Mesenchymal stem cell (in vitro differentiated cells and primary cell): ENCODE data around the gene HSFY2. TPM values are rescaled to one million over a fixed set of nuclear protein-coding genes. Genes with fewer than 3 reads are reported as not detected.
"Not testable (repeated sequence)": the region's sequence is repeated elsewhere in the genome, so short reads cannot be mapped to it uniquely, and the experiment has no call there.

Source experiments
- DNase-seq: peaks from one replicate; pipeline ENCODE4 v3.0.0-alpha.2; 2013
- H2AFZ ChIP-seq: one replicate; pipeline ENCODE4 v1.6.1; 2013; ENCODE audit warnings: low read depth, mild to moderate bottlenecking, control low read depth, inconsistent platforms, low read length, moderate library complexity
- H2AK5ac ChIP-seq: 2 replicates; pipeline ENCODE4 v1.6.1; 2013; ENCODE audit warnings: low read length, moderate library complexity, mild to moderate bottlenecking, inconsistent platforms; ENCODE audit not compliant: severe bottlenecking
- H2BK120ac ChIP-seq: one replicate; pipeline ENCODE4 v1.6.1; 2013; ENCODE audit warnings: low read depth, mild to moderate bottlenecking, inconsistent platforms, low read length, moderate library complexity
- H2BK12ac ChIP-seq, 2 experiments: one replicate each; pipeline ENCODE4 v1.6.1; 2013; ENCODE audit warnings: inconsistent platforms in 2 of 2, low read length in 2 of 2, mild to moderate bottlenecking in 2 of 2, moderate library complexity in 2 of 2, control low read depth in 1 of 2
- H2BK15ac ChIP-seq: one replicate; pipeline ENCODE4 v1.6.1; 2013; ENCODE audit warnings: mild to moderate bottlenecking, low read depth, inconsistent platforms; ENCODE audit not compliant: poor library complexity, severe bottlenecking
- H2BK5ac ChIP-seq: 2 replicates; pipeline ENCODE4 v1.6.1; 2013; ENCODE audit warnings: low read depth, mild to moderate bottlenecking, low read length, control low read depth, inconsistent platforms; ENCODE audit not compliant: poor library complexity, severe bottlenecking
- H3K14ac ChIP-seq, 2 experiments: one replicate each; pipeline ENCODE4 v1.6.1; 2013; ENCODE audit warnings: inconsistent platforms in 2 of 2, low read length in 2 of 2, control low read depth in 1 of 2, mild to moderate bottlenecking in 1 of 2, moderate library complexity in 1 of 2
- H3K18ac ChIP-seq, 2 experiments: one replicate each; pipeline ENCODE4 v1.6.1; 2013; ENCODE audit warnings: inconsistent platforms in 2 of 2, low read length in 2 of 2, control low read depth in 1 of 2, low read depth in 1 of 2, mild to moderate bottlenecking in 1 of 2
- H3K23ac ChIP-seq, 2 experiments: one replicate each; pipeline ENCODE4 v1.6.1; 2013; ENCODE audit warnings: inconsistent platforms in 2 of 2, low read length in 2 of 2, mild to moderate bottlenecking in 2 of 2, moderate library complexity in 2 of 2, control low read depth in 1 of 2
- H3K27ac ChIP-seq: 2 replicates; pipeline ENCODE4 v1.5.1; 2013; ENCODE audit warnings: mild to moderate bottlenecking, moderate library complexity, low read length, control low read depth, inconsistent platforms; ENCODE audit not compliant: poor library complexity, severe bottlenecking
- H3K27me3 ChIP-seq, 2 experiments: 2 replicates each; pipeline versions ENCODE4 v1.6.1 to v1.7.0; 2013; ENCODE audit warnings: low read length in 2 of 2, mild to moderate bottlenecking in 2 of 2, moderate library complexity in 2 of 2, control low read depth in 1 of 2, inconsistent platforms in 1 of 2; ENCODE audit not compliant: control insufficient read depth in 1 of 2, insufficient read depth in 1 of 2
- H3K36me3 ChIP-seq, 2 experiments: 2 replicates each; pipeline versions ENCODE4 v1.6.1 to v1.7.0; 2013; ENCODE audit warnings: low read length in 2 of 2, control low read depth in 1 of 2, inconsistent platforms in 1 of 2, low read depth in 1 of 2, mild to moderate bottlenecking in 1 of 2; ENCODE audit not compliant: insufficient read depth in 2 of 2, control insufficient read depth in 1 of 2
- H3K4ac ChIP-seq, 2 experiments: one replicate each; pipeline ENCODE4 v1.6.1; 2013; ENCODE audit warnings: inconsistent platforms in 2 of 2, low read length in 2 of 2, mild to moderate bottlenecking in 2 of 2, moderate library complexity in 2 of 2, control low read depth in 1 of 2, low read depth in 1 of 2
- H3K4me1 ChIP-seq: 2 replicates; pipeline ENCODE4 v1.6.1; 2013; ENCODE audit warnings: low read depth, low read length, control low read depth; ENCODE audit not compliant: control insufficient read depth, insufficient read depth
- H3K4me2 ChIP-seq: 2 replicates; pipeline ENCODE4 v1.6.1; 2013; ENCODE audit warnings: low read length, mild to moderate bottlenecking, inconsistent platforms; ENCODE audit not compliant: poor library complexity, severe bottlenecking
- H3K4me3 ChIP-seq, 2 experiments: 2 replicates each; pipeline versions ENCODE4 v1.5.1 to v1.7.0; 2013; ENCODE audit warnings: low read length in 2 of 2, mild to moderate bottlenecking in 2 of 2, control low read depth in 1 of 2, low read depth in 1 of 2; ENCODE audit not compliant: insufficient read depth in 1 of 2
- H3K79me1 ChIP-seq: replicated peaks from 2 replicates; pipeline ENCODE4 v1.6.1; 2013; ENCODE audit warnings: mild to moderate bottlenecking, control low read depth, low read length, inconsistent platforms; ENCODE audit not compliant: poor library complexity, severe bottlenecking
- H3K9ac ChIP-seq: 2 replicates; pipeline ENCODE4 v1.7.0; 2013; ENCODE audit warnings: mild to moderate bottlenecking, low read length, moderate library complexity
- H3K9me3 ChIP-seq: 2 replicates; pipeline ENCODE4 v1.7.0; 2013; ENCODE audit warnings: mild to moderate bottlenecking, low read length; ENCODE audit not compliant: control insufficient read depth
- H4K8ac ChIP-seq: one replicate; pipeline ENCODE4 v1.6.1; 2013; ENCODE audit warnings: inconsistent platforms, mild to moderate bottlenecking, low read length, moderate library complexity
- H4K91ac ChIP-seq: one replicate; pipeline ENCODE4 v1.6.1; 2013; ENCODE audit warnings: mild to moderate bottlenecking, low read length, inconsistent platforms
- WGBS: methylation state at CpG from one replicate; pipeline ENCODE4 v1.1.7; 2013; ENCODE audit warnings: mixed read lengths; 5-methylcytosine and 5-hydroxymethylcytosine counted together
- polyA plus RNA-seq, 2 experiments: library from polyadenylated mRNA; stranded (reverse); fragments of 200-250 nt; gene quantifications; one replicate each; pipeline ENCODE4 v1.2.3, GENCODE V29; 2013

Gene HSFY2, protein sequence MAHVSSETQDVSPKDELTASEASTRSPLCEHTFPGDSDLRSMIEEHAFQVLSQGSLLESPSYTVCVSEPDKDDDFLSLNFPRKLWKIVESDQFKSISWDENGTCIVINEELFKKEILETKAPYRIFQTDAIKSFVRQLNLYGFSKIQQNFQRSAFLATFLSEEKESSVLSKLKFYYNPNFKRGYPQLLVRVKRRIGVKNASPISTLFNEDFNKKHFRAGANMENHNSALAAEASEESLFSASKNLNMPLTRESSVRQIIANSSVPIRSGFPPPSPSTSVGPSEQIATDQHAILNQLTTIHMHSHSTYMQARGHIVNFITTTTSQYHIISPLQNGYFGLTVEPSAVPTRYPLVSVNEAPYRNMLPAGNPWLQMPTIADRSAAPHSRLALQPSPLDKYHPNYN
- not detected for polyA plus RNA-seq (2013, experiment 1 of 2)
- not detected for polyA plus RNA-seq (2013, experiment 2 of 2)

GRCh38 chrY:18773635-18774034 is at the start of gene HSFY2:
Gene HSFY2, minus strand, starts transcription at chrY:18773735. Its CDS starts 117 bp downstream, at chrY:18773618.
- not testable (repeated sequence) for H3K4me1 ChIP-seq, H2BK120ac ChIP-seq, DNase-seq, H3K36me3 ChIP-seq, H2AK5ac ChIP-seq, H3K18ac ChIP-seq, H2BK5ac ChIP-seq, H4K91ac ChIP-seq, H3K4me3 ChIP-seq, H3K4me2 ChIP-seq, H3K79me1 ChIP-seq, H3K27ac ChIP-seq, H3K14ac ChIP-seq, H3K27me3 ChIP-seq, H3K23ac ChIP-seq, H2AFZ ChIP-seq, H2BK15ac ChIP-seq, H3K4ac ChIP-seq, H3K9ac ChIP-seq, H2BK12ac ChIP-seq, H3K9me3 ChIP-seq, H4K8ac ChIP-seq
- no CpG with 5 or more reads among the region's 1 CpG for WGBS

DNA sequence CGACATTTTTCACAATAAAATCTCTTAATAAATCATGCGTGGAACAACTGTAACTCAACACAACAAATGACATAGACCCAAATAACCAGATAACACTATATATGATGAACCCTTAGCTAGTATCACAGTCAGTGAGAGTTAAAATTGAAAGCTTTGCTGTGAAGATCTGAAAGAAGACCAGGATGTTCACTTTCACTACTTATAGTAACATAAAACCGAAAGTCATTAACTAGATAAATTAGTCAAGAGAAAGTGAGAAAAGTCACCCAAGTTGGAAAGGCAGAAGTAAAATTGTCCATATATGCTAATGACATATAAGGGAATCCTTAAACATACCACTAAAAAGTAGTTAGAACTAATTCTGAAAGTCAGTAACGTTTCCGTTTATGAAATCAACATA is 42.2 kb upstream of the HSFY2 start:
- H3K4me2 ChIP-seq: not testable (repeated sequence)

GRCh38 chrY:18788757-18789406 is 15.3 kb upstream of the HSFY2 start:
- H3K4me3 ChIP-seq, H2BK15ac ChIP-seq, H3K23ac ChIP-seq, H3K36me3 ChIP-seq, H4K8ac ChIP-seq, H3K18ac ChIP-seq, H3K27me3 ChIP-seq, DNase-seq, H2BK120ac ChIP-seq, H2AFZ ChIP-seq, H2BK5ac ChIP-seq, H4K91ac ChIP-seq, H3K9ac ChIP-seq, H2AK5ac ChIP-seq, H3K27ac ChIP-seq, H3K79me1 ChIP-seq, H3K4ac ChIP-seq, H3K4me1 ChIP-seq, H2BK12ac ChIP-seq, H3K9me3 ChIP-seq, H3K4me2 ChIP-seq, H3K14ac ChIP-seq: not testable (repeated sequence)
- no CpG with 5 or more reads among the region's 2 CpGs for WGBS

More for the DNA sequence above, 42.2 kb upstream of the HSFY2 start:
- H2AFZ ChIP-seq, H3K27ac ChIP-seq, H3K18ac ChIP-seq, H3K27me3 ChIP-seq, H2AK5ac ChIP-seq, H3K9me3 ChIP-seq, H2BK15ac ChIP-seq, H2BK12ac ChIP-seq, H2BK120ac ChIP-seq, H3K23ac ChIP-seq, H3K14ac ChIP-seq, H3K36me3 ChIP-seq, H3K79me1 ChIP-seq, H3K9ac ChIP-seq, H2BK5ac ChIP-seq, H3K4me1 ChIP-seq, H3K4ac ChIP-seq, H3K4me3 ChIP-seq, DNase-seq, H4K91ac ChIP-seq, H4K8ac ChIP-seq: not testable (repeated sequence)
- WGBS: no CpG with 5 or more reads among the region's 5 CpGs

DNA sequence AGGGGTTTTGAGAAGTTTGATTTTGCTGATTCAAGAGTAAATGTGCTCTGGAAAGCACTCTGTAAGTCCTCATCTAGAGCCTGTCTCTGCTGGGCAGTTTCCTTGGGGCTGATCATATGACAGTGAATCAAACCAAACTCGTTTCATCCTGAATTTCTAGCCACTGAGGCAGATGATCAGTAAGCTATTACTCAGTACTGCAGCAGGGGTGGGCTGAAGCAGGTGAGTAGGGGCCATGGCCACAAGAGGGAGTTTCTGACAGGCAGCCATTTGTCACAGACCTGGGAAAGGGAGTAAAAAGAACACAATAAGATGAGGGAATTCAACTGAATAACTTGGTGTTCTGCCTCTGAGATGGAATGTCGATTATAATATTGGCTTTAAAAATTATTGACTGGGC is 19.5 kb downstream of the HSFY2 start:
- not testable (repeated sequence) for DNase-seq

More for the DNA sequence above, 19.5 kb downstream of the HSFY2 start:
- not testable (repeated sequence) for H2BK12ac ChIP-seq, H3K36me3 ChIP-seq, H2BK120ac ChIP-seq, H2BK5ac ChIP-seq, H3K14ac ChIP-seq, H3K9me3 ChIP-seq, H3K18ac ChIP-seq, H3K79me1 ChIP-seq, H2AK5ac ChIP-seq, H3K4ac ChIP-seq, H2BK15ac ChIP-seq, H4K8ac ChIP-seq, H3K27ac ChIP-seq, H3K27me3 ChIP-seq, H3K9ac ChIP-seq, H3K4me1 ChIP-seq, H3K4me2 ChIP-seq, H3K23ac ChIP-seq, H3K4me3 ChIP-seq, H2AFZ ChIP-seq, H4K91ac ChIP-seq
- WGBS: no CpG with 5 or more reads among the region's 2 CpGs
